ENCODE results near the gene TMEM26. TPM values are rescaled to one million over a fixed set of nuclear protein-coding genes. Genes with fewer than 3 reads are reported as not detected.

TMEM26 gene
- total and polyA plus RNA-seq, 2 donors from 2014 or later: 1.2 to 1.6 TPM

GRCh38 chr10:61465901-61466632, 12.9 kb upstream of the TMEM26 start:
- DNase-seq: no peak
- no peak for FAIRE-seq
- Histone ChIP-seq H3K4me3 (ENCODE audit: low read length in 3 of 3) (no peak overlapping the region), H3K36me3 (ENCODE audit: control insufficient read depth in 2 of 3, insufficient read depth in 3 of 3, low read length in 3 of 3) (no peaks in the 10 kb centered on the region), H3K27ac (ENCODE audit: low read depth in 2 of 2, low read length in 2 of 2) (no peak overlapping the region), H3K4me1 (ENCODE audit: control insufficient read depth in 2 of 3, insufficient read depth in 2 of 3, low read depth in 1 of 3, low read length in 3 of 3) (no peaks in the 10 kb centered on the region), H3K9me3 (ENCODE audit: control insufficient read depth in 2 of 3, insufficient read depth in 1 of 3, low read length in 3 of 3) (no peaks in the 10 kb centered on the region), H3K27me3 (ENCODE audit: control insufficient read depth, insufficient read depth, low read length) (no peaks in the 10 kb centered on the region), H3K9ac (ENCODE audit: low read length in 3 of 3) (no peak overlapping the region)
- intact Hi-C loops (cut with DNase I): no loop called here
- TF ChIP-seq CTCF (IDR thresholded peaks at IDR 0.05; ENCODE audit: borderline replicate concordance, extremely low read depth, insufficient read depth): no peak

GRCh38 chr10:61465171-61465496, 12.0 kb upstream of the TMEM26 start:
- H3K4me3 ChIP-seq (ENCODE audit: low read length in 3 of 3): no peak overlapping the region
- no peak for FAIRE-seq
- no peak overlapping the region for H3K27ac ChIP-seq (ENCODE audit: low read depth in 2 of 2, low read length in 2 of 2)
- no peaks in the 10 kb centered on the region for H3K36me3 ChIP-seq (ENCODE audit: control insufficient read depth in 2 of 3, insufficient read depth in 3 of 3, low read length in 3 of 3)
- no peaks in the 10 kb centered on the region for H3K9me3 ChIP-seq (ENCODE audit: control insufficient read depth in 2 of 3, insufficient read depth in 1 of 3, low read length in 3 of 3)
- no peak overlapping the region for H3K9ac ChIP-seq (ENCODE audit: low read length in 3 of 3)
- no peak for DNase-seq
- TF ChIP-seq CTCF (IDR thresholded peaks at IDR 0.05; ENCODE audit: borderline replicate concordance, extremely low read depth, insufficient read depth): no peak
- H3K4me1 ChIP-seq (ENCODE audit: control insufficient read depth in 2 of 3, insufficient read depth in 2 of 3, low read depth in 1 of 3, low read length in 3 of 3): no peaks in the 10 kb centered on the region
- intact Hi-C loops (cut with DNase I): no loop called here
- H3K27me3 ChIP-seq (ENCODE audit: control insufficient read depth, insufficient read depth, low read length): no peaks in the 10 kb centered on the region

GRCh38 chr10:61464461-61465170, 11.4 kb upstream of the TMEM26 start:
- no peak for TF ChIP-seq CTCF (IDR thresholded peaks at IDR 0.05; ENCODE audit: borderline replicate concordance, extremely low read depth, insufficient read depth)
- Histone ChIP-seq H3K9me3 (ENCODE audit: control insufficient read depth in 2 of 3, insufficient read depth in 1 of 3, low read length in 3 of 3) (no peaks in the 10 kb centered on the region), H3K27ac (ENCODE audit: low read depth in 2 of 2, low read length in 2 of 2) (no peak overlapping the region), H3K4me3 (ENCODE audit: low read length in 3 of 3) (no peak overlapping the region), H3K36me3 (ENCODE audit: control insufficient read depth in 2 of 3, insufficient read depth in 3 of 3, low read length in 3 of 3) (no peaks in the 10 kb centered on the region), H3K9ac (ENCODE audit: low read length in 3 of 3) (no peak overlapping the region), H3K27me3 (ENCODE audit: control insufficient read depth, insufficient read depth, low read length) (no peaks in the 10 kb centered on the region), H3K4me1 (ENCODE audit: control insufficient read depth in 2 of 3, insufficient read depth in 2 of 3, low read depth in 1 of 3, low read length in 3 of 3) (no peaks in the 10 kb centered on the region)
- intact Hi-C loops (cut with DNase I): no loop called here
- no peak for DNase-seq
- FAIRE-seq: no peak
